ENCODE results near the gene ZNF195.
"Not testable (repeated sequence)": the region's sequence is repeated elsewhere in the genome, so short reads cannot be mapped to it uniquely, and the experiment has no call there.

The ZNF195 gene

GRCh38 chr11:3417047-3417446, 38.1 kb upstream of the ZNF195 start:
- H3K27me3 ChIP-seq (ENCODE audit: control insufficient read depth in 5 of 5, insufficient read depth in 4 of 5, low read length in 5 of 5); H3K36me3 ChIP-seq (ENCODE audit: control insufficient read depth in 5 of 5, insufficient read depth in 5 of 5, low read length in 5 of 5); H3K4me1 ChIP-seq (ENCODE audit: control insufficient read depth in 5 of 5, insufficient read depth in 5 of 5, low read length in 5 of 5); H3K9ac ChIP-seq (ENCODE audit: low read length in 5 of 5); H3K4me3 ChIP-seq (ENCODE audit: low read depth in 1 of 5, low read length in 5 of 5); H3K9me3 ChIP-seq (ENCODE audit: control insufficient read depth in 5 of 5, low read length in 5 of 5); H3K27ac ChIP-seq (ENCODE audit: low read depth, low read length): not testable (repeated sequence)

GRCh38 chr11:3415301-3415700, 36.4 kb upstream of the ZNF195 start:
- H3K27ac ChIP-seq (ENCODE audit: low read depth, low read length); H3K4me1 ChIP-seq (ENCODE audit: control insufficient read depth in 5 of 5, insufficient read depth in 5 of 5, low read length in 5 of 5); H3K27me3 ChIP-seq (ENCODE audit: control insufficient read depth in 5 of 5, insufficient read depth in 4 of 5, low read length in 5 of 5); H3K9ac ChIP-seq (ENCODE audit: low read length in 5 of 5); H3K9me3 ChIP-seq (ENCODE audit: control insufficient read depth in 5 of 5, low read length in 5 of 5); H3K4me3 ChIP-seq (ENCODE audit: low read depth in 1 of 5, low read length in 5 of 5); H3K36me3 ChIP-seq (ENCODE audit: control insufficient read depth in 5 of 5, insufficient read depth in 5 of 5, low read length in 5 of 5): not testable (repeated sequence)

DNA sequence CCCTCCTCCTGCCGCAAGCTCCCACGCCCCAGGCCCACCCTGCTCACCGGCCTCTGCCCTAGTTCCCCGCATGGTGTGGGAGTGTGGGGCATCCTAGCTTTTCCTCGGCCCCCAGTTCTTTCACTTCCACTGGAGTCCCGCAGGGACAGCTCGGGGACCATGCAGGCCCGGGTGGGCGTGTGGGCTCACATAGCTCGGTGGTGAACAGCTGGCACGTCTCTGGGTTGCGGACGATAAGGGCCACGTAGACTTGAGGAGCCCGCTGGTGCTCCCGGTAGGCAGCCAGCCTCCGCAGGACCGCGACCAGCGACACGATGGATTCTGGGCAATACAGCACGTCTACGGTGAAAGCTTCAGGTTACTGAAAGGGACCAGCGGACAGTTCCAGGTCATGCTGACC, 34.7 kb upstream of the ZNF195 start:
- H3K4me3 ChIP-seq (ENCODE audit: low read depth in 1 of 5, low read length in 5 of 5); H3K9me3 ChIP-seq (ENCODE audit: control insufficient read depth in 5 of 5, low read length in 5 of 5); H3K9ac ChIP-seq (ENCODE audit: low read length in 5 of 5); H3K4me1 ChIP-seq (ENCODE audit: control insufficient read depth in 5 of 5, insufficient read depth in 5 of 5, low read length in 5 of 5); H3K36me3 ChIP-seq (ENCODE audit: control insufficient read depth in 5 of 5, insufficient read depth in 5 of 5, low read length in 5 of 5); H3K27ac ChIP-seq (ENCODE audit: low read depth, low read length); H3K27me3 ChIP-seq (ENCODE audit: control insufficient read depth in 5 of 5, insufficient read depth in 4 of 5, low read length in 5 of 5): not testable (repeated sequence)

DNA sequence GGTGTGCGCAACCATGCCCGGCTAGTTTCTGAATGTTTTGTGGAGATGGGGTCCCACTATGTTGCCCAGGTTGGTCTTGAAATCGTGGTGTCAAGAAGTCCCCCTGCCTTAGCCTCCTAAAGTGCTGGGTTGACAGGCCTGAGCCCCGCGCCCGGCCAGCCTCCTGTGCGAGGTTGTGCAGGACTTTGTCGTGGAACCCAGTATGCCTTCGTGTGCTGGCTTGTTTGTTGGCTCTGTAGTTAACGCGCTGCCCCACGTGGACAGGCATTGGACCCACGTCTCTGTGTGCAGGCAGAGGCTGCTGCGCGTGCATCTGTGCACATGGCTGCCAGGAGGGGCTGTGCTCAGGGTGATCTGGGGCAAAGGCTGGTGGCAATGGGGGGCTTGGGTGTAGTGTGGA, 33.9 kb upstream of the ZNF195 start:
- no peak overlapping the region for H3K9ac ChIP-seq (ENCODE audit: low read length in 5 of 5)
- no peaks in the 10 kb centered on the region for H3K27me3 ChIP-seq (ENCODE audit: control insufficient read depth in 5 of 5, insufficient read depth in 4 of 5, low read length in 5 of 5)
- H3K4me1 ChIP-seq (ENCODE audit: control insufficient read depth in 5 of 5, insufficient read depth in 5 of 5, low read length in 5 of 5): no peaks in the 10 kb centered on the region
- no peak overlapping the region for H3K27ac ChIP-seq (ENCODE audit: low read depth, low read length)
- H3K9me3 ChIP-seq (ENCODE audit: control insufficient read depth in 5 of 5, low read length in 5 of 5): no peaks in the 10 kb centered on the region
- H3K4me3 ChIP-seq (ENCODE audit: low read depth in 1 of 5, low read length in 5 of 5): no peak overlapping the region
- H3K36me3 ChIP-seq (ENCODE audit: control insufficient read depth in 5 of 5, insufficient read depth in 5 of 5, low read length in 5 of 5): no peaks in the 10 kb centered on the region

DNA sequence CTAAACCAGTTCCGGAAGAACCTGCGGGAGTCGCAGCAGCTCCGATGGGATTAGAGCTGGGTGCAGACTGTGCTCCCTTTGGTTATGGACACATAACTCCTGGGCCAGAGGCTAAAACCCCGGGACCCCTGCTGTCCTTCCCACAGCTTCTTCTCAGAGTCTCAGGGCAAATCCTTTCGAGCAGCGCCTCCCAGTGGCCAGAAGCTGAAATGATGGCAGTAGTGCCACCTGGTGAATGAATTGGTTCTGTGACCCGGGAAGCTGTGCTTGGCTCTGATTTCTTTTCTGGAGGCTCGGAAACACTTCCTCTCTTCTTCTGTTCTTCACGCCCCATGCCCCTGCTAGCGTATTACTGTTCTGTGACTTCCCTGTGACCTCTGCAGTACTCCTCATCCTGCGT, 29.8 kb upstream of the ZNF195 start:
- not testable (repeated sequence) for H3K4me1 ChIP-seq (ENCODE audit: control insufficient read depth in 5 of 5, insufficient read depth in 5 of 5, low read length in 5 of 5); H3K9me3 ChIP-seq (ENCODE audit: control insufficient read depth in 5 of 5, low read length in 5 of 5); H3K27ac ChIP-seq (ENCODE audit: low read depth, low read length); H3K27me3 ChIP-seq (ENCODE audit: control insufficient read depth in 5 of 5, insufficient read depth in 4 of 5, low read length in 5 of 5); H3K36me3 ChIP-seq (ENCODE audit: control insufficient read depth in 5 of 5, insufficient read depth in 5 of 5, low read length in 5 of 5); H3K4me3 ChIP-seq (ENCODE audit: low read depth in 1 of 5, low read length in 5 of 5); H3K9ac ChIP-seq (ENCODE audit: low read length in 5 of 5)

DNA sequence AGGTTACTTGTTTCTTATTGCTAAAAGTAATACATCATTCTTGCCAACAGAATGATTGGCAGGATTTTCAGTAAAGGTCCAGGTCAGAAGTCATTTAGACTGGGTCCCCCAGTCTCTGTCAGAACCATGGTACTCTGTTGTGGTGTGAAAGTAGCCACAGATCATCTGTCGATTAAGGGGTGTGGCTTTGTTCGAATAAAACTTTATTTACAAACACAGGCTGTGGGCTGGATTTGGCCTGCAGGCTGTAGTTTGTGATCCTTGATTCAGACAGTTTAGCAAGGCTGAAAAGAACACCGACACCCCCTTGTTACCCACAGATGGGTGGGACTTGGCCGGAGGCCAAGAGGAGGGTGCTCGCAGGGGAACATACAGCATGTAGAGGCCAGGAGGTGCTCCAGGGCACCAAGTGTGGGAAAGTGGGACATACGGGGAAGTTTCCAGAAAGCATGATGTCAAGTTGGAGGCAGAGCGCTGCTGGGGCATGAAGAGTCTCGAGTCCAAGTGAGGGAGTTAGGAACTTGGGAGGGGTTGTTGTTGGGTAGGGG, 29.2 kb upstream of the ZNF195 start:
- not testable (repeated sequence) for H3K4me3 ChIP-seq (ENCODE audit: low read depth in 1 of 5, low read length in 5 of 5); H3K36me3 ChIP-seq (ENCODE audit: control insufficient read depth in 5 of 5, insufficient read depth in 5 of 5, low read length in 5 of 5); H3K27ac ChIP-seq (ENCODE audit: low read depth, low read length); H3K4me1 ChIP-seq (ENCODE audit: control insufficient read depth in 5 of 5, insufficient read depth in 5 of 5, low read length in 5 of 5); H3K27me3 ChIP-seq (ENCODE audit: control insufficient read depth in 5 of 5, insufficient read depth in 4 of 5, low read length in 5 of 5); H3K9me3 ChIP-seq (ENCODE audit: control insufficient read depth in 5 of 5, low read length in 5 of 5); H3K9ac ChIP-seq (ENCODE audit: low read length in 5 of 5)

DNA sequence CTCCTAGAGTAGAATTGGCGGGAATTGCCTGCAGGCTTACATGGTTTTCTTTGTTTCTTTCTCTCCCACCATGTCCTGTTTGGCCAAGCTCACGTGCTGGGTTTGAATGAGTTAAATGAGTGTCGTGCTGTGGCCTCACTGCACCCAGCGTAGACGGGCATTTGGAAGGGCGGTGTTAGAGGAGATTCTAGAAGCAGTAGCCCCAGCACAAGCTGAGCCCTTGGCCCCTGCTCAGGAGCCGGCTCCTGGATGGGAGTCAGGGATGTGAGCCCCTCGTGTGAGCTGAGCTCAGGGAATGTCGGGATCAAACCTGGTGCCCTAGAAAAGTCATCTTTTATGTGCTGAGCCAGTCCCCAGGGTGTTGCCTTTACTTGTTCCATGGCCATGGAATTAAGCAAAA, 28.0 kb upstream of the ZNF195 start:
- not testable (repeated sequence) for H3K27ac ChIP-seq (ENCODE audit: low read depth, low read length); H3K9ac ChIP-seq (ENCODE audit: low read length in 5 of 5); H3K4me1 ChIP-seq (ENCODE audit: control insufficient read depth in 5 of 5, insufficient read depth in 5 of 5, low read length in 5 of 5); H3K9me3 ChIP-seq (ENCODE audit: control insufficient read depth in 5 of 5, low read length in 5 of 5); H3K4me3 ChIP-seq (ENCODE audit: low read depth in 1 of 5, low read length in 5 of 5); H3K27me3 ChIP-seq (ENCODE audit: control insufficient read depth in 5 of 5, insufficient read depth in 4 of 5, low read length in 5 of 5); H3K36me3 ChIP-seq (ENCODE audit: control insufficient read depth in 5 of 5, insufficient read depth in 5 of 5, low read length in 5 of 5)

DNA sequence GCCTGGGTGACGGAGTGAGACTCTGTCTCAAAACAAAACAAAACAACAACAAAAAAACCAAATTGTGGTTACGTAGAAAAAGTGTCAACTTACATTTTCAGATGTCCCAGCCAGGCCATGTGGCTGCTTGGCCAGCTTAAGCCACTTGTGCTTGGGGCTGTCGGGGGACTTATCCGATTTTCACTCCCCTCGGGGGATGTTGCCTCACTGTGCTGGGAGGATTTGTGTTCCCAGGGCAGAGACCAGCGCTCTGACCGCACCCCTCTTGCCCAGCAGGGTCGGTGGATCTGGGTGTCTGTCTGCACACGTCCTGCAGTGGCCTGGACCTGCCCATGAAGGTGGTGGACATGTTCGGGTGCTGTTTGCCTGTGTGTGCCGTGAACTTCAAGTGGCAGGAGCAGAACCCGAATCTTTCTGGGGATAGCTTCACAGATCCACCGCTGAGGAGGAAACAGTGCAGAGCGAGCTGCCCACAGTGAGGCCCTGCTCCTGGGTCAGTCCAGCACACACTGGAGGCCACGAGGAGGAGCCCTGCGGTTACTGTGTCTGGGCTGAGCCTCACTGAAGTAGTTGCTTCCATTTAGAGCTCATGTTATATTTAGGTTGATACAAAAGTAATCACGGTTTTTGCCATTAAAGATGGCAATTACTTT, 27.4 kb upstream of the ZNF195 start:
- H3K27ac ChIP-seq (ENCODE audit: low read depth, low read length); H3K4me3 ChIP-seq (ENCODE audit: low read depth in 1 of 5, low read length in 5 of 5): not testable (repeated sequence)

GRCh38 chr11:3404076-3404925, 25.4 kb upstream of the ZNF195 start:
- H3K4me1 ChIP-seq (ENCODE audit: control insufficient read depth in 5 of 5, insufficient read depth in 5 of 5, low read length in 5 of 5); H3K9me3 ChIP-seq (ENCODE audit: control insufficient read depth in 5 of 5, low read length in 5 of 5); H3K27me3 ChIP-seq (ENCODE audit: control insufficient read depth in 5 of 5, insufficient read depth in 4 of 5, low read length in 5 of 5); H3K36me3 ChIP-seq (ENCODE audit: control insufficient read depth in 5 of 5, insufficient read depth in 5 of 5, low read length in 5 of 5); H3K9ac ChIP-seq (ENCODE audit: low read length in 5 of 5): not testable (repeated sequence)
- H3K4me3 ChIP-seq (ENCODE audit: low read depth in 1 of 5, low read length in 5 of 5): peak overlapping the region in 2 of 5 donors; percentile 38 to 40
- peak overlapping the region; percentile 30 for H3K27ac ChIP-seq (ENCODE audit: low read depth, low read length)

More for the DNA sequence above, 27.4 kb upstream of the ZNF195 start:
- not testable (repeated sequence) for H3K9ac ChIP-seq (ENCODE audit: low read length in 5 of 5); H3K9me3 ChIP-seq (ENCODE audit: control insufficient read depth in 5 of 5, low read length in 5 of 5); H3K4me1 ChIP-seq (ENCODE audit: control insufficient read depth in 5 of 5, insufficient read depth in 5 of 5, low read length in 5 of 5); H3K27me3 ChIP-seq (ENCODE audit: control insufficient read depth in 5 of 5, insufficient read depth in 4 of 5, low read length in 5 of 5); H3K36me3 ChIP-seq (ENCODE audit: control insufficient read depth in 5 of 5, insufficient read depth in 5 of 5, low read length in 5 of 5)

DNA sequence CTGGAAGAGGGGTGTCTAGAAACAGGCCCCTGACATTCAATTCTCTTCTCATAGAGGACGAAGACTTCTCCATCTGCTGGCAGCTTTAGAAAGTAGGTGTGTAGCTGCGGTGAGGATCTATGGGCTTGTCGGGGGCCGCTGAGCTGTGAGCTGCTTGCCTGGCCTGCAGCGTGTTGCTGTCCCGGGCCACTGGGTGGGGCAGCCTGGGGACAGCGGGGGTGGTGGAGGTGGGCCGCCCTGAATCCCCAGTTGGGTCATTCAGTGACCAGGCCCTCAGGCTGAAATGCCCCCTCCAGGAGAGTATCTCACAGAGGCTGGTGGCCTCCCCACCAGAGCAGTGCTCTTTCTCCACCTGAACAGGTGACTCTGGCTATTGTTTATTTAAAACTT, 23.9 kb upstream of the ZNF195 start:
- H3K27me3 ChIP-seq (ENCODE audit: control insufficient read depth in 5 of 5, insufficient read depth in 4 of 5, low read length in 5 of 5); H3K9me3 ChIP-seq (ENCODE audit: control insufficient read depth in 5 of 5, low read length in 5 of 5); H3K36me3 ChIP-seq (ENCODE audit: control insufficient read depth in 5 of 5, insufficient read depth in 5 of 5, low read length in 5 of 5); H3K4me3 ChIP-seq (ENCODE audit: low read depth in 1 of 5, low read length in 5 of 5); H3K9ac ChIP-seq (ENCODE audit: low read length in 5 of 5); H3K27ac ChIP-seq (ENCODE audit: low read depth, low read length); H3K4me1 ChIP-seq (ENCODE audit: control insufficient read depth in 5 of 5, insufficient read depth in 5 of 5, low read length in 5 of 5): not testable (repeated sequence)

Measured in subcutaneous abdominal adipose tissue (tissue), 5 donors.